ENCODE measurements around the gene GOLGA8N.

Gene GOLGA8N

GRCh38 chr15:32651229-32651837 lies 58.1 kb downstream of the GOLGA8N start:
- peak; percentile 60 for DNase-seq (ENCODE audit: low read depth)

- no peak for DNase-seq (ENCODE audit: low read depth)
Measured at GRCh38 chr15:32652178-32652577, 58.9 kb downstream of the GOLGA8N start.

- DNase-seq (ENCODE audit: low read depth), result no peak
Measured at GRCh38 chr15:32656091-32656490, 62.8 kb downstream of the GOLGA8N start.

GRCh38 chr15:32656496-32656895 lies 63.2 kb downstream of the GOLGA8N start:
- DNase-seq (ENCODE audit: low read depth), result no peak

Data from GM04504 (cell line).